ENCODE measurements around the gene PDE8A. TPM values are rescaled to one million over a fixed set of nuclear protein-coding genes. Genes with fewer than 3 reads are reported as not detected.
A peak's percentile ranks its signal among the peaks of the same experiment; 100 is the strongest.

Gene PDE8A
- total RNA-seq, 1 donor from 2014 or later, result 32.3 TPM

DNA sequence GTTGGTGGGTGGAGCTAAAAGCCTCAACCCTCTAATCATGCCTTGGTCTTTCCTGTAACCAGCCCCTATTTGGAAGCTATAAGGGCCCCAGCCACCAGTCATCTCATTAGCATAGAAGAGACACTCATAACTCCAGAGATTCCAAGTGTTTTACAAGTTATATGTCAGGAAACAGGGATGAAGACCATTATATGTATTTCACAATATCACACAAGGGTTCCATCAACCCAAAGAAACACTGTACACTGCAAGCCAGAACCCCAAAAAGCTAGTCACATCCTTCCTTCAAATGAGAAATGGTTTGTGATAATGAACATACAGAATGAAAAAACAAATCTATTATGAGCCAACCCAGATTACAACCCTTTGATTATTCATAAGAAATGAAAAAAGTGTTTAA is 175.7 kb downstream of the PDE8A start:
- intact Hi-C loops (cut with micrococcal nuclease), result no loop called here
- no peak overlapping the region for H3K4me3 Mint-ChIP-seq
- peaks cover 8% of the 10 kb centered on the region for H3K9me3 Mint-ChIP-seq
- H3K36me3 Mint-ChIP-seq (ENCODE audit: low read depth), result no peaks in the 10 kb centered on the region
- ChIA-PET POLR2A (no interaction called here), CTCF (no interaction called here)
- H3K4me1 Mint-ChIP-seq, result no peaks in the 10 kb centered on the region
- no peak for DNase-seq
- no peak overlapping the region for H3K27ac Mint-ChIP-seq
- TF ChIP-seq, protein P1, sequence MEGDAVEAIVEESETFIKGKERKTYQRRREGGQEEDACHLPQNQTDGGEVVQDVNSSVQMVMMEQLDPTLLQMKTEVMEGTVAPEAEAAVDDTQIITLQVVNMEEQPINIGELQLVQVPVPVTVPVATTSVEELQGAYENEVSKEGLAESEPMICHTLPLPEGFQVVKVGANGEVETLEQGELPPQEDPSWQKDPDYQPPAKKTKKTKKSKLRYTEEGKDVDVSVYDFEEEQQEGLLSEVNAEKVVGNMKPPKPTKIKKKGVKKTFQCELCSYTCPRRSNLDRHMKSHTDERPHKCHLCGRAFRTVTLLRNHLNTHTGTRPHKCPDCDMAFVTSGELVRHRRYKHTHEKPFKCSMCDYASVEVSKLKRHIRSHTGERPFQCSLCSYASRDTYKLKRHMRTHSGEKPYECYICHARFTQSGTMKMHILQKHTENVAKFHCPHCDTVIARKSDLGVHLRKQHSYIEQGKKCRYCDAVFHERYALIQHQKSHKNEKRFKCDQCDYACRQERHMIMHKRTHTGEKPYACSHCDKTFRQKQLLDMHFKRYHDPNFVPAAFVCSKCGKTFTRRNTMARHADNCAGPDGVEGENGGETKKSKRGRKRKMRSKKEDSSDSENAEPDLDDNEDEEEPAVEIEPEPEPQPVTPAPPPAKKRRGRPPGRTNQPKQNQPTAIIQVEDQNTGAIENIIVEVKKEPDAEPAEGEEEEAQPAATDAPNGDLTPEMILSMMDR (IDR thresholded peaks at IDR 0.05), result no peak
- peaks cover 16% of the 10 kb centered on the region for H3K27me3 Mint-ChIP-seq
- no peak for ATAC-seq (ENCODE audit: low read depth)

DNA sequence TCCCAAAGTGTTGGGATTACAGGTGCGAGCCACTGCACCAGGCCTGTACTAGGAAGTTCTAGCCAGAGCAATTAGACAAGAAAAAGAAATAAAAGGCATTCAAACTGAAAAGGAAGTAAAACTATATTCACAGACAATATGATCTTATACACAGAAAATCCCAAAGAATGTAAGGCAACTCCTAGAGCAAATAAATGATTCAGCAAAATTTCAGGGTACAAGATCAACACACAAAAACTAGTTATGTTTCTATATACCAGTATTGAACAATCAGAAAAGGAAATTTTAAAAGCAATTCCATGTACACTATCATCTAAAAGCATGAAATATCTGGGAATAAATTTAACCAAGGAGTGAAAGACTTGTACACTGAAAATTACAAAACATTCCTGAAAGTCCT is 180.6 kb downstream of the PDE8A start:
- Mint-ChIP-seq H3K4me3 (no peak overlapping the region), H3K27ac (no peak overlapping the region), H3K4me1 (no peaks in the 10 kb centered on the region), H3K9me3 (peaks cover 23% of the 10 kb centered on the region), H3K36me3 (ENCODE audit: low read depth) (no peaks in the 10 kb centered on the region), H3K27me3 (peaks cover 9% of the 10 kb centered on the region)
- ChIA-PET CTCF (no interaction called here), POLR2A (no interaction called here)
- no peak for ATAC-seq (ENCODE audit: low read depth)
- intact Hi-C loops (cut with micrococcal nuclease), result no loop called here
- no peak for DNase-seq
- TF ChIP-seq, protein P1 (IDR thresholded peaks at IDR 0.05), result no peak

DNA sequence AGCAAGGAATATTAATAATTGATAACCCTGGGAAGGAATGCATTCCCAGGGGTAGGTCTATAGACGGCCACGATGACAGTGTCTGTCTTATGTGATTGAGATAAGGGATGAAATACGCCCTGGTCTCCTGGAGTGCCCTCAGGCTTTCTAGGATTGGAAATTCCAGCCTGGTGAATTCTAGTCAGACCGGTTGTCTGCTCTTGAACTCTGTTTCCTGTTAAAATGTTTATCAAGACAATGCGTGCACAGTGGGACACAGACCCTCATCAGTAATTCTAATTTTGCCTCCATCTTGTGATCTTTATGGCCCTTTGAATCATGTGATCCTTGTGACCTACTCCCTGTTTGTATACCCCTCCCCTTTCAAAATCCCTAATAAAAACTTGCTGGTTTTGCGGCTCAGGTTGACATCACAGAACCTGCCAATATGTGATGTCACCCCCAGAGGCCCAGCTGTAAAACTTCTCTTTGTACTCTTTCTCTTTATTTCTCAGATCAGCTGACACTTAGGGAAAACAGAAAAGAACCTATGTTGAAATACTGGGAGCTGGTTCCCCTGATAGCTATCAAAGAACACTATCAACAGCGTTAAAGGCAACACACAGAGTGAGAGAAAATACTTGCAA is 183.3 kb downstream of the PDE8A start:
- ATAC-seq (ENCODE audit: low read depth), result no peak
- POLR2A ChIA-PET, result no interaction called here
- intact Hi-C loops (cut with micrococcal nuclease), result loop anchor here (5.0 kb wide), 2 partner anchors 208 to 578 kb away; no protein-coding TSS in a partner anchor

DNA sequence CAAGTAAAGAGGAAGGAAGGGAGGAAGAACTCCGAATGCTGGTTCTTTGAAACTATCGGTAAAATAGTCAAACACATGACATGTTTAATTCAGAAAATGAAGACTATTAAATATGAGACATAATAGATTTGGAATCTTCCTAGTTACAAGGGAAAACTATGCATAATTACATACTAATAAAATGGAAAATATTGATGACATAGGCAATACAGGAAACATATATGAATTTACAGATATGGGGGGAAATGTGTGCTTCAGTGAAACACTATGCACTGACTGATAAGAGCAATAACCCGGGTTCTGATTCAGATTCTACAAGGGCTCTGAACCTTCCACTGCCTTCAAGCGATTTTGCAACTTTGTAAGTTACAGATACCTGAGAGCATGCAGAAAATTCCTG is 185.9 kb downstream of the PDE8A start:
- H3K9me3 Mint-ChIP-seq, result peaks cover 32% of the 10 kb centered on the region
- no peaks in the 10 kb centered on the region for H3K4me1 Mint-ChIP-seq

More for the DNA sequence above, 183.3 kb downstream of the PDE8A start:
- Mint-ChIP-seq H3K27ac (no peak overlapping the region), H3K9me3 (peaks cover 23% of the 10 kb centered on the region), H3K4me1 (no peaks in the 10 kb centered on the region), H3K4me3 (no peak overlapping the region), H3K36me3 (ENCODE audit: low read depth) (no peaks in the 10 kb centered on the region), H3K27me3 (peaks cover 14% of the 10 kb centered on the region)
- TF ChIP-seq, protein P1 (IDR thresholded peaks at IDR 0.05), result no peak
- CTCF ChIA-PET, result no interaction called here
- no peak for DNase-seq

DNA sequence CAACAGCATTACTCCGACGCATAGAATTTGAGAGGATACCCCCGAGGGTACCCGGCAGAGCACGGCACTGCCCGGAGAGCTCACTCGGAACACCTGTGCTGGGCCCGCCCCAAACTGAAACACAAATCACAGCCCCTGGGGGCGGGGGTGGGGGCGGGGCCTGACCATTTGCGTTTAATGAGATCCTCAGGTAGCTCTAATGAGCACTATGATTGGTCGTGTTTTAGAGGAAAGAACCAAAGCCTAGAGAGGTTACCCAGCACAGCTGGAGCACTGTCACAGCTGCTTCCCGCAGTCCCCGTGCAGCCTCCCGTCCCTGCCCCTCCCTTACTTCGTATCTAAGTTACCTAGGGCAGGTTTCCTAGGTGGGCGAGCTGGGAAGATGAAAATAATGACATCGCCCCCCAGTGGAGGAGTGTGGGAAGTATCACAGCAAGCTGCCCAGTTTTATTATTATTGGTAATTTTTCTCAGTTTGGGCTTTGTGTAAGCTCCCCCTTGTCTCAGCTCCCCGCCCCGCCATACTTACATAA is 187.1 kb downstream of the PDE8A start:
- ATAC-seq (ENCODE audit: low read depth), result peak; percentile 45

More for the DNA sequence above, 185.9 kb downstream of the PDE8A start:
- no peak overlapping the region for H3K4me3 Mint-ChIP-seq
- H3K27me3 Mint-ChIP-seq, result peaks cover 31% of the 10 kb centered on the region
- DNase-seq, result no peak
- TF ChIP-seq, protein P1 (IDR thresholded peaks at IDR 0.05), result no peak
- intact Hi-C loops (cut with micrococcal nuclease), result loop anchor here (5.0 kb wide), 2 partner anchors 210 to 580 kb away; no protein-coding TSS in a partner anchor
- H3K36me3 Mint-ChIP-seq (ENCODE audit: low read depth), result peaks cover 2% of the 10 kb centered on the region
- CTCF ChIA-PET, result no interaction called here
- H3K27ac Mint-ChIP-seq, result no peak overlapping the region
- POLR2A ChIA-PET, result no interaction called here
- ATAC-seq (ENCODE audit: low read depth), result no peak

More for the DNA sequence above, 187.1 kb downstream of the PDE8A start:
- H3K27me3 Mint-ChIP-seq, result peaks cover 33% of the 10 kb centered on the region
- peaks cover 28% of the 10 kb centered on the region for H3K9me3 Mint-ChIP-seq
- peak; percentile 15 for DNase-seq
- TF ChIP-seq, protein P1 (IDR thresholded peaks at IDR 0.05), result no peak
- no peak overlapping the region for H3K4me3 Mint-ChIP-seq
- no peak overlapping the region for H3K27ac Mint-ChIP-seq
- H3K4me1 Mint-ChIP-seq, result no peaks in the 10 kb centered on the region
- intact Hi-C loops (cut with micrococcal nuclease), result loop anchor here (5.0 kb wide), 2 partner anchors 211 to 581 kb away; no protein-coding TSS in a partner anchor
- ChIA-PET POLR2A (no interaction called here), CTCF (interaction anchor here (0.6 to 1.3 kb wide), 3 partner anchors 20 to 213 kb away, joined by 3 read pairs; no protein-coding TSS in a partner anchor)
- peaks cover 2% of the 10 kb centered on the region for H3K36me3 Mint-ChIP-seq (ENCODE audit: low read depth)

All from activated B cell treated with CpG ODN at 0.5 μM for 24 hours (primary cell).